Activated T-helper 1 cell treated with anti-CD3 and anti-CD28 coated beads, Interleukin-12 subunit alpha, Interleukin-12 subunit beta, Interleukin-2, Interleukin-4 antibody, amounts not matched to agents 30 ng/mL and 10 ng/mL and 1 ng/mL, durations not matched to agents 14 hours and 24 hours and 36 hours (primary cell): ENCODE data around the gene CEP89. TPM values are rescaled to one million over a fixed set of nuclear protein-coding genes. Genes with fewer than 3 reads are reported as not detected.

Source experiments
- DNase-seq: peaks from one replicate; pipeline ENCODE4 v3.0.0; 2021; ENCODE audit warnings: low spot score
- H3K27ac Mint-ChIP-seq: one replicate; pipeline ENCODE4 v1.8.0; 2021; ENCODE audit warnings: mild to moderate bottlenecking, mixed read lengths
- H3K27me3 Mint-ChIP-seq: one replicate; pipeline ENCODE4 v1.8.0; 2022; ENCODE audit warnings: mild to moderate bottlenecking, moderate library complexity, mixed read lengths; ENCODE audit not compliant: insufficient read depth
- H3K36me3 Mint-ChIP-seq: one replicate; pipeline ENCODE4 v1.8.0; 2021; ENCODE audit warnings: low read depth, mixed read lengths
- H3K4me1 Mint-ChIP-seq: one replicate; pipeline ENCODE4 v1.8.0; 2021; ENCODE audit warnings: low read depth, mixed read lengths
- H3K4me3 Mint-ChIP-seq: one replicate; pipeline ENCODE4 v1.8.0; 2021; ENCODE audit warnings: mild to moderate bottlenecking, moderate library complexity, mixed read lengths
- H3K9me3 Mint-ChIP-seq: one replicate; pipeline ENCODE4 v1.8.0; 2021; ENCODE audit warnings: mixed read lengths
- intact Hi-C: fragments of 100-400 bp; cut with micrococcal nuclease; formaldehyde crosslinking; loops from one replicate; pipeline ENCODE4 v1.15.1; 2024
- total RNA-seq: library from RNA; stranded (reverse); gene quantifications from 2 replicates; pipeline ENCODE4 v1.2.3, GENCODE V29; 2022

The CEP89 gene
- total RNA-seq, 1 donor from 2014 or later, result 15.5 TPM

- no peaks in the 10 kb centered on the region for H3K4me1 Mint-ChIP-seq
- intact Hi-C loops, result no loop called here
- H3K27me3 Mint-ChIP-seq, result no peaks in the 10 kb centered on the region
- H3K9me3 Mint-ChIP-seq, result no peaks in the 10 kb centered on the region
- no peak for DNase-seq
- H3K36me3 Mint-ChIP-seq, result peaks cover 2% of the 10 kb centered on the region
- no peak overlapping the region for H3K27ac Mint-ChIP-seq
- no peak overlapping the region for H3K4me3 Mint-ChIP-seq
Measured at GRCh38 chr19:32935629-32936028, 36.1 kb downstream of the CEP89 start.

- Mint-ChIP-seq H3K4me3 (no peak overlapping the region), H3K27me3 (no peaks in the 10 kb centered on the region), H3K27ac (no peak overlapping the region), H3K36me3 (peaks cover 13% of the 10 kb centered on the region), H3K4me1 (no peaks in the 10 kb centered on the region), H3K9me3 (peaks cover 5% of the 10 kb centered on the region)
- no peak for DNase-seq
- intact Hi-C loops, result no loop called here
Measured at GRCh38 chr19:32933571-32933970, 38.2 kb downstream of the CEP89 start.

- Mint-ChIP-seq H3K27me3 (no peaks in the 10 kb centered on the region), H3K4me1 (no peaks in the 10 kb centered on the region), H3K27ac (no peak overlapping the region), H3K36me3 (peaks cover 24% of the 10 kb centered on the region), H3K9me3 (peaks cover 10% of the 10 kb centered on the region), H3K4me3 (no peak overlapping the region)
- no peak for DNase-seq
- intact Hi-C loops, result no loop called here
Measured at GRCh38 chr19:32930567-32930966, 41.2 kb downstream of the CEP89 start.

- H3K4me1 Mint-ChIP-seq, result no peaks in the 10 kb centered on the region
- no peak for DNase-seq
- peaks cover 24% of the 10 kb centered on the region for H3K36me3 Mint-ChIP-seq
- H3K9me3 Mint-ChIP-seq, result peaks cover 10% of the 10 kb centered on the region
- no peaks in the 10 kb centered on the region for H3K27me3 Mint-ChIP-seq
- no peak overlapping the region for H3K4me3 Mint-ChIP-seq
- no peak overlapping the region for H3K27ac Mint-ChIP-seq
- intact Hi-C loops, result no loop called here
Measured at GRCh38 chr19:32928806-32929205, 43.0 kb downstream of the CEP89 start.

GRCh38 chr19:32924200-32924599 is 47.6 kb downstream of the CEP89 start:
- Mint-ChIP-seq H3K4me1 (peaks cover 5% of the 10 kb centered on the region), H3K9me3 (peaks cover 10% of the 10 kb centered on the region), H3K27me3 (no peaks in the 10 kb centered on the region), H3K27ac (no peak overlapping the region), H3K4me3 (no peak overlapping the region), H3K36me3 (peaks cover 19% of the 10 kb centered on the region)
- intact Hi-C loops, result no loop called here
- no peak for DNase-seq

- peaks cover 8% of the 10 kb centered on the region for H3K36me3 Mint-ChIP-seq
- H3K27ac Mint-ChIP-seq, result peak overlapping the region; percentile 42
- no peak for DNase-seq
- intact Hi-C loops, result no loop called here
- no peaks in the 10 kb centered on the region for H3K9me3 Mint-ChIP-seq
- H3K4me3 Mint-ChIP-seq, result no peak overlapping the region
- H3K4me1 Mint-ChIP-seq, result peaks cover 5% of the 10 kb centered on the region
- H3K27me3 Mint-ChIP-seq, result no peaks in the 10 kb centered on the region
Measured at GRCh38 chr19:32921624-32922023, 50.1 kb downstream of the CEP89 start.

GRCh38 chr19:32919365-32919764 is 52.4 kb downstream of the CEP89 start:
- intact Hi-C loops, result no loop called here
- peaks cover 5% of the 10 kb centered on the region for H3K4me1 Mint-ChIP-seq
- H3K27ac Mint-ChIP-seq, result no peak overlapping the region
- no peaks in the 10 kb centered on the region for H3K27me3 Mint-ChIP-seq
- DNase-seq, result no peak
- H3K36me3 Mint-ChIP-seq, result peaks cover 2% of the 10 kb centered on the region
- H3K4me3 Mint-ChIP-seq, result no peak overlapping the region
- H3K9me3 Mint-ChIP-seq, result no peaks in the 10 kb centered on the region

- Mint-ChIP-seq H3K27ac (no peak overlapping the region), H3K4me3 (no peak overlapping the region), H3K9me3 (no peaks in the 10 kb centered on the region), H3K4me1 (peaks cover 5% of the 10 kb centered on the region), H3K36me3 (peaks cover 2% of the 10 kb centered on the region), H3K27me3 (no peaks in the 10 kb centered on the region)
- no peak for DNase-seq
- intact Hi-C loops, result no loop called here
Measured at GRCh38 chr19:32917616-32917996, 54.2 kb downstream of the CEP89 start.

GRCh38 chr19:32916969-32917615 is 54.7 kb downstream of the CEP89 start:
- Mint-ChIP-seq H3K9me3 (no peaks in the 10 kb centered on the region), H3K27ac (no peak overlapping the region)
- intact Hi-C loops, result no loop called here

GRCh38 chr19:32914879-32915660 is 56.7 kb downstream of the CEP89 start:
- Mint-ChIP-seq H3K27me3 (no peaks in the 10 kb centered on the region), H3K4me3 (no peak overlapping the region), H3K9me3 (no peaks in the 10 kb centered on the region)

More at GRCh38 chr19:32916969-32917615, 54.7 kb downstream of the CEP89 start:
- Mint-ChIP-seq H3K4me1 (peaks cover 4% of the 10 kb centered on the region), H3K36me3 (peaks cover 2% of the 10 kb centered on the region), H3K27me3 (no peaks in the 10 kb centered on the region), H3K4me3 (no peak overlapping the region)
- no peak for DNase-seq

GRCh38 chr19:32911467-32911866 is 60.3 kb downstream of the CEP89 start:
- Mint-ChIP-seq H3K27me3 (no peaks in the 10 kb centered on the region), H3K9me3 (no peaks in the 10 kb centered on the region), H3K27ac (no peak overlapping the region), H3K4me3 (no peak overlapping the region), H3K4me1 (no peaks in the 10 kb centered on the region), H3K36me3 (no peaks in the 10 kb centered on the region)
- intact Hi-C loops, result no loop called here
- no peak for DNase-seq

More at GRCh38 chr19:32914879-32915660, 56.7 kb downstream of the CEP89 start:
- Mint-ChIP-seq H3K36me3 (no peaks in the 10 kb centered on the region), H3K4me1 (no peaks in the 10 kb centered on the region), H3K27ac (no peak overlapping the region)
- no peak for DNase-seq
- intact Hi-C loops, result no loop called here

GRCh38 chr19:32910874-32911273 is 60.9 kb downstream of the CEP89 start:
- Mint-ChIP-seq H3K4me1 (no peaks in the 10 kb centered on the region), H3K4me3 (no peak overlapping the region)

GRCh38 chr19:32910094-32910493 is 61.7 kb downstream of the CEP89 start:
- DNase-seq, result no peak
- Mint-ChIP-seq H3K4me1 (no peaks in the 10 kb centered on the region), H3K36me3 (no peaks in the 10 kb centered on the region), H3K27me3 (no peaks in the 10 kb centered on the region), H3K9me3 (no peaks in the 10 kb centered on the region), H3K4me3 (no peak overlapping the region), H3K27ac (no peak overlapping the region)
- intact Hi-C loops, result no loop called here

More at GRCh38 chr19:32910874-32911273, 60.9 kb downstream of the CEP89 start:
- no peaks in the 10 kb centered on the region for H3K9me3 Mint-ChIP-seq
- H3K27me3 Mint-ChIP-seq, result no peaks in the 10 kb centered on the region
- no peaks in the 10 kb centered on the region for H3K36me3 Mint-ChIP-seq
- H3K27ac Mint-ChIP-seq, result no peak overlapping the region
- no peak for DNase-seq
- intact Hi-C loops, result no loop called here
